Subcutaneous abdominal adipose tissue (tissue), 5 donors: ENCODE measurements around the gene OLIG2.

Experiments used
- H3K27ac ChIP-seq: one replicate; pipeline ENCODE4 v1.7.0; 2013; ENCODE audit warnings: low read depth, mild to moderate bottlenecking, inconsistent platforms, low read length, moderate library complexity
- H3K27me3 ChIP-seq, 5 donors: one replicate each; pipeline ENCODE4 v1.7.0; 2013; ENCODE audit warnings: low read length in 5 of 5, inconsistent platforms in 1 of 5; ENCODE audit not compliant: control insufficient read depth in 5 of 5, insufficient read depth in 4 of 5
- H3K36me3 ChIP-seq, 5 donors: one replicate each; pipeline ENCODE4 v1.7.0; 2013; ENCODE audit warnings: low read length in 5 of 5; ENCODE audit not compliant: control insufficient read depth in 5 of 5, insufficient read depth in 5 of 5
- H3K4me1 ChIP-seq, 5 donors: one replicate each; pipeline ENCODE4 v1.7.0; 2013; ENCODE audit warnings: low read length in 5 of 5, mild to moderate bottlenecking in 3 of 5, moderate library complexity in 1 of 5; ENCODE audit not compliant: control insufficient read depth in 5 of 5, insufficient read depth in 5 of 5
- H3K4me3 ChIP-seq, 5 donors: one replicate each; pipeline ENCODE4 v1.7.0; 2013; ENCODE audit warnings: low read length in 5 of 5, low read depth in 1 of 5
- H3K9ac ChIP-seq, 5 donors: one replicate each; pipeline ENCODE4 v1.7.0; 2013; ENCODE audit warnings: low read length in 5 of 5, mild to moderate bottlenecking in 4 of 5, moderate library complexity in 3 of 5
- H3K9me3 ChIP-seq, 5 donors: one replicate each; pipeline ENCODE4 v1.7.0; 2013; ENCODE audit warnings: low read length in 5 of 5; ENCODE audit not compliant: control insufficient read depth in 5 of 5
- donor health status: healthy.
- donor health status: healthy.
- donor health status: healthy.
- donor health status: healthy.
- donor health status: healthy.

Gene OLIG2

DNA sequence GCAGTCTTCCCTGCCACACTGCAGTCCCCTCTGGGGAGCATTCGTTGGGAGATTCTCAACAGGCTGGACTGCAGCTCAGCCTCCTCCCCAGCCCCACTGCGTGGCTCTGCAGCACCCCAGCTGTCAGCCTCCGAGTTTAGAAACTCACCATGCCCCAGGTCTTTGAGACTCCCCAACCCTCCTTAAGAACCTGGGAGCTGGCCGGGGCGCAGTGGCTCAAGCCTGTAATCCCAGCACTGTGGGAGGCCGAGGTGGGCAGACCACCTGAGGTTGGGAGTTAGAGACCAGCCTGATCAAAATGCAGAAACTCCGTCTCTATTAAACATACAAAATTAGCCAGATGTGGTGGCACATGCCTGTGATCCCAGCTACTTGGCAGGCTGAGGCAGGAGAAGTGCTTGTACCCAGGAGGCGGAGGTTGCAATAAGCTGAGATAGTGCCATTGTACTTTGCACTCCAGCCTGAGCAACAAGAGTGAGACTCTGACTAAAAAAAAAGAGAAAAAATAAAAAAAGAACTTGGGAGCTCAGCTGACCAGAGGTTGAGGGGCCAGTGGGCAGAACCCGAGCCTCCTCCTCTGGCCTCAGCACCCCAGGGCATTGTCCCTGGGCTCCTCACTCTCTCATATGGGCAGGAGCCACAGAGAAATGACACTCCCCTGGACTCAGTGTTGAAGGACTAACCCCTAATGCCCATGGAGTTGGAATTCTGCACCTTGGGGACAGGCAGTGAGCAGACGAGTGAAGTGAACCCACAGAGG, 5.6 kb downstream of the OLIG2 start:
- Histone ChIP-seq H3K4me1 (peaks cover 0 to 26% (median 22%) of the 10 kb centered on the region in 5 donors), H3K27me3 (peaks cover 77 to 91% (median 89%) of the 10 kb centered on the region in 5 donors), H3K4me3 (no peak overlapping the region), H3K27ac (no peak overlapping the region), H3K9me3 (no peaks in the 10 kb centered on the region), H3K9ac (no peak overlapping the region), H3K36me3 (no peaks in the 10 kb centered on the region)

GRCh38 chr21:33032434-33033047, 6.8 kb downstream of the OLIG2 start:
- Histone ChIP-seq H3K36me3 (no peaks in the 10 kb centered on the region), H3K27me3 (peaks cover 69 to 82% (median 77%) of the 10 kb centered on the region in 5 donors)

DNA sequence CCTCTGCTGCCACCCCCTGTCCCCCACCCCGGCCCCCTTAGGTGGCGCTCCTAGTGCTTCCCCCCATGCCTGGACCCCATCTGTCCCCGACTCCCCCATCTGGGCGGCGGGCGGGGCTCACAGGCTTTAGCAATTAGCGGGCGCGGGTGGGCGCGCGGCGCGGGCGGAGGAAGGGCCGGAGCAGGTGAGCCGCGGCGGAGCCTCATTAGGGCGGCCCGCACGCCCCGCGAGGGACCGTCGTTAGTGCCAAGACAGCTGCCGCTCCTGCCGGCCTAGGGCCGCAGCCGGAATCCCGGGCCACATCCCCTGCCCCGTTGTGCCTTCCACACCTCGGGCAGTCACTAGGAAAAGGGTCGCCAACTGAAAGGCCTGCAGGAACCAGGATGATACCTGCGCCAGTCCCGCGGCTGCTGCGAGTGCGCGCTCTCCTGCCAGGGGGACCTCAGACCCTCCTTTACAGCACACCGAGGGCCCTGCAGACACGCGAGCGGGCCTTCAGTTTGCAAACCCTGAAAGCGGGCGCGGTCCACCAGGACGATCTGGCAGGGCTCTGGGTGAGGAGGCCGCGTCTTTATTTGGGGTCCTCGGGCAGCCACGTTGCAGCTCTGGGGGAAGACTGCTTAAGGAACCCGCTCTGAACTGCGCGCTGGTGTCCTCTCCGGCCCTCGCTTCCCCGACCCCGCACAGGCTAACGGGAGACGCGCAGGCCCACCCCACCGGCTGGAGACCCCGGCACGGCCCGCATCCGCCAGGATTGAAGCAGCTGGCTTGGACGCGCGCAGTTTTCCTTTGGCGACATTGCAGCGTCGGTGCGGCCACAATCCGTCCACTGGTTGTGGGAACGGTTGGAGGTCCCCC, 7.6 kb downstream of the OLIG2 start:
- no peak overlapping the region for H3K4me3 ChIP-seq
- H3K36me3 ChIP-seq: no peaks in the 10 kb centered on the region
- H3K27me3 ChIP-seq: peaks cover 64 to 75% (median 70%) of the 10 kb centered on the region in 5 donors
- peaks cover 0 to 22% (median 15%) of the 10 kb centered on the region in 5 donors for H3K4me1 ChIP-seq
- no peaks in the 10 kb centered on the region for H3K9me3 ChIP-seq
- H3K9ac ChIP-seq: no peak overlapping the region
- H3K27ac ChIP-seq: no peak overlapping the region

More at GRCh38 chr21:33032434-33033047, 6.8 kb downstream of the OLIG2 start:
- Histone ChIP-seq H3K9ac (no peak overlapping the region), H3K27ac (no peak overlapping the region), H3K4me3 (no peak overlapping the region), H3K9me3 (no peaks in the 10 kb centered on the region), H3K4me1 (peaks cover 0 to 22% (median 15%) of the 10 kb centered on the region in 5 donors)

GRCh38 chr21:33033961-33034413, 8.3 kb downstream of the OLIG2 start:
- no peak overlapping the region for H3K9ac ChIP-seq
- no peak overlapping the region for H3K27ac ChIP-seq
- H3K4me3 ChIP-seq: no peak overlapping the region
- H3K27me3 ChIP-seq: peaks cover 60 to 69% (median 64%) of the 10 kb centered on the region in 5 donors
- no peaks in the 10 kb centered on the region for H3K36me3 ChIP-seq
- peaks cover 0 to 17% (median 10%) of the 10 kb centered on the region in 5 donors for H3K4me1 ChIP-seq
- no peaks in the 10 kb centered on the region for H3K9me3 ChIP-seq

- H3K27me3 ChIP-seq: peaks cover 49 to 57% (median 53%) of the 10 kb centered on the region in 5 donors
- H3K27ac ChIP-seq: no peak overlapping the region
- H3K9ac ChIP-seq: no peak overlapping the region
- H3K36me3 ChIP-seq: no peaks in the 10 kb centered on the region
- H3K4me1 ChIP-seq: peaks cover 0 to 10% (median 3%) of the 10 kb centered on the region in 5 donors
- no peaks in the 10 kb centered on the region for H3K9me3 ChIP-seq
- no peak overlapping the region for H3K4me3 ChIP-seq
Observed at GRCh38 chr21:33035147-33035546, 9.4 kb downstream of the OLIG2 start.

DNA sequence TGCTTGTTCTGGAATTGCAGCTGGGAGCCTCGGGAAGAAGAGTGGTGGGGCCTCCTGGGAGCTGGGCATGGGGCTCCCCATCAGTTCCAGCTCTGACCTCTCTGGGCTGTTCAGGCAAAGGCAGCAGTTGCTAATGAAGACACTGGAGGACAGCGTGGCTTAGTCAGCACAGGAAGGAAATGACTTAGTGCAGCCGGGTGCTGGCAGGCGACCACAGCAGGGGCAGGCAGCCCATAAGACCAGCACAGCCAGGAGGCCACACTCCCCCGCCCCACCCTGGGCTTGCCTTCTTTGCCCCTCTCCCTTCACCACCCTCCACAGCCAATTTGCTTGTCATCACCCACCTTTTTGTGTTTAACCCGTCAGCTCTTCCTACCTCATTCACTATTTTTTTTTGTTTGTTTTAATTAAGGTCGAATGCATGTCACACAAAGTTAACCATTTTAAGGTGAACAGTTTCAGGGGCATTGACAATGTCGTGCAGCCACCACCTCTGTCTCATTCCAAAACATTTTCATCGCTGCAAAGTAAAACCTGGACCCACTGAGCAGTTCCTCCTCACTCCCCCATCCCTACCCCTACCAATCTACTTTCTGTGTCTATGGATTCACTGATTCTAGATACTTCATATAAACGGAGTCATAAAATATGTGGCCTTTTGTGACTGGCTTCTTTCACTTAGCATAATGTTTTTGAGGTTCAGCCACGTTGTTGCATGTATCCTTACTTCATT, 10.9 kb downstream of the OLIG2 start:
- H3K27me3 ChIP-seq: peaks cover 45 to 50% (median 47%) of the 10 kb centered on the region in 5 donors
- H3K27ac ChIP-seq: no peak overlapping the region
- peaks cover 0 to 10% (median 3%) of the 10 kb centered on the region in 5 donors for H3K4me1 ChIP-seq
- H3K36me3 ChIP-seq: no peaks in the 10 kb centered on the region
- no peak overlapping the region for H3K4me3 ChIP-seq
- no peaks in the 10 kb centered on the region for H3K9me3 ChIP-seq
- no peak overlapping the region for H3K9ac ChIP-seq

DNA sequence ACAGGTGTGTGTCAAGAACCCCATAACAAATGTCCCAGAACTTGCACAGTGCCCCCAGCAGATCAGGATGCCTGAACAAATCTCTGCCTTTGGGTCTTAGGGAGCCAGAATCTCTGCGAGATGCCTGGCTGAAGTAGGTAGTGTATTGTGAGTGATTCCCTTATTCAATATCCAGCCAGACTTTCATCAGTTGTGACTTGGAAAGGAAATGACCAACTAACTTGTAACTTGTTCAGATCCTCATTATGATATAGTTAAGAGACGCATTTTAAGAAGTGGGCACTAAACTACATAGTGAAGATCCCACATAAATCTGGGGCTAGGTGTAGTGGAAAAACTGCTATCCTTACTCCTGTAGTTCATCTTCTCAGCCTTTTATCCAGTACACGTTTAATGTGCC, 11.8 kb downstream of the OLIG2 start:
- peaks cover 0 to 10% (median 3%) of the 10 kb centered on the region in 5 donors for H3K4me1 ChIP-seq
- H3K4me3 ChIP-seq: no peak overlapping the region
- no peak overlapping the region for H3K27ac ChIP-seq
- no peaks in the 10 kb centered on the region for H3K9me3 ChIP-seq
- peaks cover 38 to 44% (median 41%) of the 10 kb centered on the region in 5 donors for H3K27me3 ChIP-seq
- H3K9ac ChIP-seq: no peak overlapping the region
- H3K36me3 ChIP-seq: no peaks in the 10 kb centered on the region

DNA sequence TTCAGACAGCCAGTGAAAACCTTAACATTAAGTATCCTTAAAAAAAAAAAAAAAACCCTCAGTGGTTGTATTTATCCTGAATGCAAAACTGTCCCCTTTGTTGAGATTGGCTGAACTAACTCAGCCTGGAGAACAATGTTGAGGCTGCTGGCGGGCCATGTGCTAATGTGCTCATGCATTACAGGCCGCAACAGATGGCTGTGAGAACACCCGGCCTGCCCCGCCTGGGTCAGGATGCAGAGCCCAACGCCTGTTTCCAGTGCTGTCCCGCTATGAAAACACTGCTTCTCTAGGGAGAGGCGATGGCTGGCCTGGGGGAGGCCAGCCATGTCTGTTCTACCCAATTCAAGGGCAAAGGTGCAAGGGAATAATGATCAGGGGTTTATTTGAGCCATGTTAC, 13.8 kb downstream of the OLIG2 start:
- no peak overlapping the region for H3K27ac ChIP-seq
- no peak overlapping the region for H3K4me3 ChIP-seq
- H3K4me1 ChIP-seq: peaks cover 0 to 7% (median 3%) of the 10 kb centered on the region in 5 donors
- peaks cover 24 to 28% (median 26%) of the 10 kb centered on the region in 5 donors for H3K27me3 ChIP-seq
- no peaks in the 10 kb centered on the region for H3K9me3 ChIP-seq
- no peak overlapping the region for H3K9ac ChIP-seq
- no peaks in the 10 kb centered on the region for H3K36me3 ChIP-seq

DNA sequence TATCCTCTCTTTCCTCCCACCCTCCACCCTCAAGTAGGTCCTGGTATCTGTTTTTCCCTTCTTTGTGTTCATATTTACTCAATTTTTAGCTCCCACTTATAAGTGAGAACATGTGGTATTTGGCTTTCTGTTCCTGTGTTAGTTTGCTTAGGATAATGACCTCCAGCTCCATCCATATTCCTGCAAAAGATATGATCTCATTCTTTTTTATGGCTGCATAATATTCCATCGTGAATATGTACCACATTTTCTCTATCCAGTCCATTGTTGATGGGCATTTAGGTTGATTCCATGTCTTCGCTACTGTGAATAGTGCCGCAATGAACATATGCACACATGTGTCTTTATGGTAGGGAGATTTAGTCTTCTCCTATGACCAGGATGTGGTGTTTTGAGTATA, 14.5 kb downstream of the OLIG2 start:
- no peaks in the 10 kb centered on the region for H3K36me3 ChIP-seq
- H3K27ac ChIP-seq: no peak overlapping the region
- no peak overlapping the region for H3K9ac ChIP-seq
- H3K9me3 ChIP-seq: no peaks in the 10 kb centered on the region
- peaks cover 0 to 7% (median 3%) of the 10 kb centered on the region in 5 donors for H3K4me1 ChIP-seq
- H3K4me3 ChIP-seq: no peak overlapping the region
- peaks cover 17 to 21% (median 19%) of the 10 kb centered on the region in 5 donors for H3K27me3 ChIP-seq
